DMS53 (cell line): ENCODE data around the gene HEXA.

ENCODE experiments used
- DNase-seq: peaks from one replicate; lab custom pipeline; 2025; lab: John Stamatoyannopoulos, UW

The HEXA gene

DNA sequence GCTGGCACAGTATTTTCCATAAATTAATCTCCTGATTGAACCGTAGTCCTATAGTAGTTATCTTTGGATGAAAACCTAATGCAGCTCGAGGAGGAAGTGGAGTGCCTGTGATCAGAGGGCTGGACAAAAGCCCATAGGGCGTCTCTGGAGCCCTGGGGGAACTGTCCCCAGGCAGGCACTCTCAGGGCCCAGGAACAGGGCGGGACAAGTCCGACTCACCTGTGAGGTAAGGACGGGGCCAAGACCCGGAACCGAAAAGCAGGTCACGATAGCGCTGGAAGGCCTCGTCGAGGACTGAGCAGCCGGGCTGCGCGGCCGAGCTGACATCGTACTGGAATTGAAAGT lies 341 bp downstream of the HEXA start:
- DNase-seq = peak; percentile 78

DNA sequence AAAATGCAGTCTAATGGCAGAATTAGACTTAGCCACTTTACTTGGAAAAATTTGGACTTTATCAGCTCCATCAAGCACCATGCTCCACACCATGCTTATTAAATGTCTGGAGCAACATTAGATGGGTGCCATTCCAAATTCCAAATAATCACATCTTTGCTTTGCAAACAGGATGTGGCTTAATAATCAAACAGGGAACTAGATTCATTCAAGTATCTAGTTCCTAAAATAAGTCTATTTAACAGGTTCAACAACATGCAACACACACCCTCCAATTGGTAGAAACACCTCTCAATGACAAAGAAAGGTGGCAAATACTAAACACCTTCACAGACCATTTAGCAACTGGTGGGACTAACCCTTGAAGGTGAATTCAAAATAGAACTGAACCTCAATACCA lies 3.5 kb downstream of the HEXA start:
- no peak for DNase-seq

DNA sequence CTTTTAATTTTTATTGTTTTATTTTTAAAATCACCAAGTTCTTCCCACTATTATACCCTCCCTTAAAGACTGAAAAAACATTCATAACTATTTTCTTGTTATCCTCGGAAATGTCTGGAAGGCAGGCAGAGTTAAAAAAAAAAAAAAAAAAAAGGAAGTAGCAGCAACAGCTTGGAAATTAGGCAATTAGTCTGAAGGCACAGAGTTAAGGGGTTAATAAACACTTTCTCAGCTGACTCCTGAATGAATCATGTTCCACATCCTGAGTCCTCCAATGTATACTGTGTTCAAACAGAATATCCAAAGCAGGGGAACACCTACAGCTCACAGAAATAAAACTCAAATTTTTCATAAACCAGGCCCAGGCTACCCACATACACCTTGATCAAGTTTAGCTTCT lies 5.8 kb downstream of the HEXA start:
- DNase-seq = no peak

DNA sequence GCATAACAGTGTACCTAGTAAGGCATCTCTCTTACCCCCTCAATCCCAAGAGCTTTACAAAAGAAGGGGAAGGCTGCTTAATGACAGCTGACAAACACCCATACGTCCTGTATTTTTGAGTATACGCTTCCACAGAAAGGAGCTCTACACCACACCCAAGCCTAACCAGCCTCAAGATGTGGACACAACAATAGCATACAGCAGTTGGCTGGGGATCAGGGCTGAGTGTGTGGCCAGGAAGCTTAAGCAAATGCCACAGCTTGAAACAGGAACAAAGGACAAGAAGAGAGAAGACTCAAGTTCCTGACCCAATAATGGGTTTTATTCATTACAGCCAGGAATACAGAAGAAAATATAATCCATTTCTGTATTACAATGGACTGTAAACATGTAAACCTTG lies 6.9 kb downstream of the HEXA start:
- no peak for DNase-seq

DNA sequence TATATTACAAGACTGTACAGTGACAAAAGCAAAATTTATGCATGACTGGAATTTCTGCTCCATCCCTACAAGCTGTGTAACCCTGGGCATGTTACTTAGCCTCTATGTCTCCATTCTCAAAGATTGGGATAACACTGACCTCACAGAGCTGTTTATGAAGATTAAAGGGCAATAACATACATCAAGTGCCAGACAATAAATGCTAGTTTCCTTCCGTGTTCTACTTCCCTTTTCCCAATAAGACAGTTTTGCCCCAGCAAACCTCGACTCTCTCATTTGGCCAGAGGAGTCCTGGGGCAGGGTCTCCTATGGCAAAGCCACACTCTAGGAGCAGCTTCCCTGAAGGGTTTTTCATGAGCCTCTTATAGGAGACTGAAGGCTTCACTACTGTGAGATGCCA lies 7.5 kb downstream of the HEXA start:
- DNase-seq = no peak

DNA sequence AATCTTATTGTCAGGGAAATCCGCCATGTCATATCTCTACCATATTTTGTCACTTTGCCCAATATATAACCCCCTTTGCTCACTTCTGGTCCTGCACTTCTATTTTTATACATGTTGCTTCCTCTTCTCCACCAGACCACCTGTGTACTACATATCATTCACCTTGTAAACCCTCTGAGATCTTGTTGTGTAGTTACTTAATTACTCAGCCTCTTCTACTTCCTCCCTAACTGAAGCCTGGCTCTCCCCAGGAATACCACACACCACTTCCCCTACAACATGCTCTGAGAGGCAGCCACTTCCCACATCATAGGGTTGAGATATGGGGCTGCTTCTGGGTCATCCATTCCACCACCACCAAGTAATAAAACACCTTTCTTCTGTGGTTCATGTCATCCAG lies 10.0 kb downstream of the HEXA start:
- no peak for DNase-seq

DNA sequence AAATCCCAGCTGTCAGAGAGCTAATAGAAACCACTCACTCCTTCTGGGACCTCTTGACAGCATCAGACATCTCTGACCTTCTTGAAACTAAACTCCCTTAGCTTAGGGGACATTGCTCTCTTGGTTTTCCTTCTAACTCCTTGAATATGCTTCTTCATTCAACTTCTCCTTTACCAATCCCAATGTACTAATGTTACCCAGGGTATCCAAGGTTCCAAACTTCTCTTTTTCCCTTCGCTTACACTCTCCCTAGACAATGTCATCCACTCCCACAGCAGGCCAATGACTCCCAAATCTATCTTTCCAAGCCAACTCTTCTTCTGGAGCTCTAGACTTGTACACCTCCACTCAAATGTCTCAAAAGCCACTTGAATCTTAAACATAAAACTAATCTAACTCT lies 14.6 kb downstream of the HEXA start:
- no peak for DNase-seq

DNA sequence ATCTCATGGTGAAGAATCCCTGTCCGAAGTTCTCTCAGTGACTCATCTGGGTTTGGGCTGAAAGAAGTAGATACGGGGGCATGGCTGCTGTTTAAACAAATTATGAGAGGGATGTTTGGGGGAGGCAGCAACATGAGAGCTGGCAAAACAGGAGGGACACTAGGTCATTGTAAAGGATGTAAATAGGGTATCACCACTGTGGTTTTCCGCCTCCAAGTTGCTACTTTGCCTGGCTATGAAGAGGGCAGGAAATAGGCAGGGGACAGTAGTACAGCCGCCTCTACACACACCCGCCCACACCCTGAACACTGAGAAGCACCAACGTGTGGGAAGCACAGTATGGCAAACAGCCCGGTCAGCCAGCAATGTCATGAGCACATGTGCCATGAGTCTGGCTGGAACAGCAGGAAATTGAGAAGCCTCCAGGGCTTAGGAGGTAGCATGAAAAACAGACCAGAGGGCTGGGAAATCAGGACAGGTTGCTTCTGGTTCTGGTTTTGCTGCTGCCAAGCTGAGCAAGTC lies 17.1 kb downstream of the HEXA start:
- no peak for DNase-seq

DNA sequence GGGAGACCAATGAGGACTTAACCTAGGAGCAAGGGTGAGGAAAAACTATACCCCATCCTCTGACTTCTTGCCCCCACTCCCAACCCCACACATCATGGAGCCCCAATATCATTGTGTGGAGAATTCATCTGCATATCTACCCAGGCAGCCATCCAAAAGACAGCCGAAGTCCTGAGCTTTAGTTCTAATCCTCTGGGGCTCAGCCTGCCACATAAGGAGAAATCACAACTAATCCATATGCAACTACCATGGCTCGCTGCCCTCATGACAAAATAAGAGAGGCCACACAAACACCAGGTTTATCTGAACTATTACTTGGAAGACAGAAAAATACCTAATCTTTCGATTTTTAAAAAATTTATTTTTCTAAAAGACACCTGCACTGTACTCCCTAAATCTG lies 17.7 kb downstream of the HEXA start:
- DNase-seq = no peak

DNA sequence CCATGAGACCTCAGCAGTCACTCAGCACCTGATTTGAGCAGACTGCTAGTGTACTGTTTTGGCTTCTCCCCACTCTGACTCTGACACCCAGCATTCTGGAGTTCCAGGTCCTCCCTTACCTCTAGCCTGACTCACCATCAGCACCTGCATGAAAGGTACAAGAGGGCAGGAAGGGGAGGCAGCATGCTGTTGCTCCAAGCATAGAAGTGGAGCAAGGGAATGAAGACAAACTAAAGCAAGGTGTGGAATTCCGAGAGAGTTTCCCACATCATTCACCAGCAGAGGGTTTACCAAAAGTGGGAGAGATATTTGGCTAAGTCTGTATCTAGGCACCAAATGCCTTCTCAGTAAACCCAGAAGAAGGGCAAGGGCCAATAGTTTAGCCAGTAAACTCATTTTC lies 21.3 kb downstream of the HEXA start:
- no peak for DNase-seq

DNA sequence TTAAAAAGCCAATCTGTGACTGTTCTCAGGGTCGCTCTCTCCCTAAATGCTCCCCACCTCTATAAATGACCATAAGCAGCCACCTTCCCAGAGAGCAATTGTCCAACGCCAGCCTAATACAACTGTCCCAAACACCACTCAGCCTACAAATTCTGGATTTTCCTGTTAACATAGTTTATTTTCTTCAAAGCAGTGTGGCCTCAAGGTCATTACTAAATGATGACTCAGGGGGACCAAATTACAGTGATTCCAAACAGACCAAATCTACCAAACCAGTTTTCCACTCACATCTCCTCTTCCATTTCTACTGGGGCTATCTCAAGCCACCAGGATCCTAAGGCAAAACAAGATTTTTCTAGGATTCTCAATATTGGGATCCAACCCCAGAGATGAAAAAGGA lies 22.5 kb downstream of the HEXA start:
- DNase-seq = no peak

DNA sequence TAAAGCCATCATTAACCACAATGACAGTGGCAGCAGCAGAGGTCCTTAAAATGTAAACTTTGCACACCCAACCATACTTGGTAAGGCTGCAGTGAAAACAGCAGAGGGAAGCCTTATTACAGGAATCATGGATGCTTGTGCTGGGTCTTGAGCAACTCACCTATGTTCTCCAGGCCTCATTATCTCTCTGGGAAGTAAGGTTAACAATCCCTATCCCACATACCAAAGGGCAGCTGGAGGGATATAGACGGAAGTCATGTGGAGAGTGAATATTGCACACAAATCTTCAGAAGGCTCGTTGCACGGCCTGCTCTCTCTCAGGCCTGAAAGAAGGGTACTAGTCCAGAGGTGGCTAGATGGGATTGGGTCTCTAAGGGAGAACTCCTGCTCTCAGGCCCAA lies 30.0 kb downstream of the HEXA start:
- no peak for DNase-seq

DNA sequence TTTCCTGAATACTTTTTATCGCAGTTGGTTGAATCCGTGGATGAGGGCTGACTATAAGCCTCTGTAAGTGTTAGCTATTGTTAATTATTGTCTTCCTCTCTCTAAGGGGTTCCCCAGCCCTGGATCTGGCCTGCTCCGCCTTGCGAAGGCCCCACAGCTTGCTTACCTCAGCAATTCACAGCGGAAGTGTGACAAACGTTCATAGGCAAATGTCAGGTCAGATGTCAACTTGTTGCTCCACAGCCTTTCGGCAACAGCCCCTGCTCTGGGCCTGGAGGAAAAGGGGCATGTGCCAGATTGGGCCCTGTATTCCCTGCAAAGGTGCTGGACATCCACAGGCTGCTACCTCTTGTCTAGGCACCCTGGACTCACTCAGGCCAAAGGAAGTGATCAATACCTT lies 30.5 kb downstream of the HEXA start:
- no peak for DNase-seq

DNA sequence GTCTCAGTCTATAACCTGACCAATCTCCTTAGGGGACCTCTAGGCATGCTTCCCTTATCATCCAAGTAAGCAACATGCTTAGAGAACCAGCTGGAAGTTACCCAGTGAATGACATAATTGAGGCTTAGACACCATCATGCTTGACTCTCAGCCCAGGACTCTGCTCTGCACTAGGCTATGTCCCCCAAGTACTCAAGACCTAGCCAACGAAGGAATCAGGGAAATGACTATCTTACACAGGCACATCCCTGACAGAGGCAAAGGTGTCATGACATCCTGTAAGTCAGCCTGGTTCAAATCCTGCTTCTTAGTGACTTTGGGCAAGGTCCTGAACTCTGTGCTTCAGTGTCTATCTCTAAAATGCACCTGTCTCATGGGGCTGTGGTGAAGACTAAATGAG lies 31.2 kb downstream of the HEXA start:
- DNase-seq = no peak

DNA sequence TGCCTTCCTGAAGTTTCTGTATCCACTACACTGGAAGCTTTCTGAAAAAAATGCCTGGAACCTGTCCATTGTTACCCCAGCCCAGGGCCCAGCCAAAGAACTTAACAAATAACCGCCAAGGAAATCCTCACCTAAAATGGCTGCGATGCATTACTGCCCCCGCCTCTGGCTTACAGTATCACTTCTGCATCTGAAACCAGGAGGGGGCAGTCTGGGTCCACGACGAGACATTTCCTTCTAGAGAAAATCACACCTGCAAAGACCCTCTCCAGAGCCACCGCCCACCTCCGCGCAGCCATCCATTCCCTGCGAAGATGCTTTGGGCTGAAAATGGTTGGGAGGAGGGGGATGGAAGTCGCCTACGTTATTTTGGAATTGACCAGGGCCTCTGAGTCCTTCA lies 33.4 kb downstream of the HEXA start:
- DNase-seq = peak; percentile 49

DNA sequence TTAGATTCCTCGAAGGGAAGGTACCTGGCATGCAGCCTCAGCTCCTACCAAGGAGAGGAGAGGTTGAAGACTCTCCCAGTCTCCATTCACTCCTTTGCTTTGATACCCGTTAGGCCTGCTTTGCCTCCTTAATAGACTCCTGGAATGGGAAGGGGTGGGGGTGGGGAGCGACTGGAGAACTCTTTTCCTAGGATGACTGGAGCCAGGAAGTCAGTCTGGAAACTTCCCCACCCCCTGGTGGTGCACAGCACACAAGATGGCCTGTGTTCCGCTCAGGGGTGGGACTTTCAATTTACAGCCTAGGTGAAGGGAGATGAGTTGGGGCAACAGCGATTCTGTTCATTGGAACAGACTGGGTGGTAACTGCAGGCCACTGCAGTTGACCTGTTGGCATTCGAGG lies 34.5 kb downstream of the HEXA start:
- DNase-seq = peak; percentile 40

DNA sequence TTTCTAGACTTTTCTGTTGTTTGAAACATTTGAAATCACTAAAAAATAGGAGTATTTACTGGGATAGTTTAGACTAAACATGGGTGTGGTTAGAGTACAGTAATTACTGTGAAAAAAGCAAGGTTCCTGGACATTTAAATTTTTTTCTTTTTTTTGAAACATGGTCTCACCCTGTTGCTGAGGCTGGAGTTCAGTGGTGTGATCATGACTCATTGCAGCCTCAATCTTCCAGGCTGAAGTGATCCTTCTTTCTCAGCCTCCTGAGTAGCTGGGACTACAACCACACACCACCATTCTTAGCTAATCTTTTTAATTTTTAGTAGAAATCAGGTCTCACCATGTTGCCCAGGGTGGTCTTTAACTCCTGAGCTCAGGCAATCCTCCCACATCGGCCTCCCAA lies 35.4 kb downstream of the HEXA start:
- DNase-seq = peak; percentile 48

DNA sequence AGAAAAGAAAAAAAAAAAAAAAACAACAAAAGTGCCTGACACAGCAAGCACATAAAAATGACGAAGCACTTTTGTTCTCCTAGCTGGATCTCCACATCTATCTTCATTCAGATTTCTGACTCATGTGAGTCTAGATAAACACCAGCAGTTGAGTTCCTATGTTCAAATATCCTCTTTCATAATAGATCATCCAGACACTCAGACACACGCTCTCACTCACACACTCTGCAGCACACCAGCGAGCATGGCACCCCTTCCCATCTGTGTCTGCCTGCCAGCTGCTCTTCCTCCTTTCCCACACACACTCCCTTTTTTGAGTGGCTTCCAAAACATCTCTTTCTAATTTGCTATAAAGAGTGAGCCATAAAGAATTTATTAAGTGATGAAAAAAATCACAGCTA lies 36.0 kb downstream of the HEXA start:
- peak; percentile 89 for DNase-seq

DNA sequence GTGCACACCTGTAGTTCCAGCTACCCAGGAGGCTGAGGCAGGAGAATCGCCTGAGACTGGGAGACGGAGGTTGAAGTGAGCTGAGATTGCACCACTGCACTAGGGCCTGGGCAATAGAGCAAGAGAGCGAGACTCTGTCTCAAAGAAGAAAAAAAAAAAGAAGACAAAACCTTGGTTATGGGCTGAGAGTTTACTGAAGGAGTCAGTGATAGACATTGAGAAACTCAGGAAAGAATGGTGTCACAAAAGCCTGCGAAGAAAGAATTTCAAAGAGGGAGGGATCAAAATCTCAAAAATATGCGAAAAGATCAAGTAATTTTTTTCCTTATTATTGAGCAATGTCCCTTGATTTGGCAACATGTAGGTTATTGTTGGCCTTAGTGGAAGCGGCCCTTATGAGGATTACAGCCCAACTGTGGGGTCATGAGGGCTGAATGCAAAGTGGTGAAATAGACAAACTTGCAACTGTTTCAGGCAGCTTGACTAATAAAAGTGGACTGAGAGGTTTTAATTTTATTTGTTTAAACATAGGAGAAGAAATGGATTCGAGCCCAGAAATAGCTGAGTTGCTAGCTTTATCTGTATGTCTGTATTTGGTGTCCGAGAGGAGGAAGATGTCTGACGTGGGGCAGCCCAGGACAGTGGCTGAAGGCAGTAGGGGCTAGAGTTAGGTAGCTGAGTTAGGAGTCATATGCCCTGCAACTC lies 37.0 kb downstream of the HEXA start:
- no peak for DNase-seq

DNA sequence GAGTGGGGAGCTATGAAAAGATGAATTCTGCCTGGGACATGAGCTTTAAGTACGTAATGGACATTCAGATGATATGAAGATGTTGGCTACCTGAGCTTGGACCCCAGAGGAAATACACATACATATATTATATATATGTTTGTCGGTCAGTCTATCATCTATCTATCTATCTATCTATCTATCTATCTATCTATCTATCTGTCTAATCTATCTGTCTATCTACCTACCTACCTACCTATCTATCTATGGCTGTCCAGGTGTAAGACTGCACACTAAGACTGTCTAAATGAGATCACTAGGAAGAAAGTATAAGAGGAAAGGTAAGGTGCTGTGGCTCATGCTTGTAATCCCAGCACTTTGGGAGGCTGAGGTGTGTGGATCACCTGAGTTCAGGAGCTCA lies 37.7 kb downstream of the HEXA start:
- no peak for DNase-seq

DNA sequence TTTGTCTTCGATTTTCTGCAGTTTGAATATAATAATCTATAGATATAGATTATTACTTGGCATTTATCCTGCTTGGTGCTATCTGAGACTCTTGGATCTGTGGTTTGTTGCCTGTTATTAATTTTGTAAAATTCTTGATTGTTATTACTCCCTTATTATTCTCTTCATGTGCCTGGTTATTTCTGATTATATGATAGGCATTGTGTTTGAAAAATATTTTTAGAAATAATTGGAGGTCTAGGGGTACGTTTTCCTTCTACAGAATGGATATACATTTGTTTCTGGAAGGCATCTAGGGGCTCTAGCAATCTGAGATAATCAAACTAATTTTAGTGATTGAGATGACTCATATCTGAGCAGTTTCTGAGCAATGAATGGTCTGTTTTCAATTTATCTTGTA lies 41.0 kb downstream of the HEXA start:
- DNase-seq = no peak

DNA sequence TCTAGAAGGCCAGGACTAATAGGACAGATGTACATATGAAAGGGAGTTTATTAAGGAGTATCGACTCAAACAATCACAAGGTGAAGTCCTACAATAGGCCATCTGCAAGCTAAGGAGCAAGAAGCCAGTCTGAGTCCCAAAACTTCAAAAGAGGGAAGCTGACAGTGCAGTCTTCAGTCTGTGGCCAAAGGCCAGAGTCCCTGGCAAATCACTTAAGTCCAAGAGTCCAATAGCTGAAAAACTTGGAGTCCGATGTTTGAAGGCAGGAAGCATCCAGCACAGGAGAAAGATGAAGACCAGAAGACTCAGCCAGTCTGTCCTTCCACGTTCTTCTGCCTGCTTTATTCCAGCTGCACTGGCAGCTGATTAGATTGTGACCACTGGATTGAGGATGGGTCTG lies 44.8 kb downstream of the HEXA start:
- DNase-seq = no peak

DNA sequence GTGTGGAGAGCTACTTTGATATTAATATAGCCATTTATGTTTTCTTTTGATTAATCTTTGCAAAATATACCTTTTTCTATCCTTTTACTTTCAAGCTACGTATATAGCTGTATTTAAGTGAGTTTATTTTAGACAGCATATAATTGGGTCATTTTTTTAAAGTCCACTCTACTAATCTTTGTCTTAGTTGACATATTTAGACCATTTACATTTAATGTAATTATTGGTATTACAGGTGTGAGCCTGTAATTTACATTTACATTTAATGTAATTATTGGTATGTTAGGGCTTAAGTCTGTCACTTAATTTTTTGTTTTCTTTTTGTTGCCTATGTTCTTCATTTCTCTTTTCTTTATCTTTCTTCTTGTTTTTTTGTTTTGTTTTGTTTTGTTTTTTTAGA lies 52.1 kb downstream of the HEXA start:
- DNase-seq = no peak

DNA sequence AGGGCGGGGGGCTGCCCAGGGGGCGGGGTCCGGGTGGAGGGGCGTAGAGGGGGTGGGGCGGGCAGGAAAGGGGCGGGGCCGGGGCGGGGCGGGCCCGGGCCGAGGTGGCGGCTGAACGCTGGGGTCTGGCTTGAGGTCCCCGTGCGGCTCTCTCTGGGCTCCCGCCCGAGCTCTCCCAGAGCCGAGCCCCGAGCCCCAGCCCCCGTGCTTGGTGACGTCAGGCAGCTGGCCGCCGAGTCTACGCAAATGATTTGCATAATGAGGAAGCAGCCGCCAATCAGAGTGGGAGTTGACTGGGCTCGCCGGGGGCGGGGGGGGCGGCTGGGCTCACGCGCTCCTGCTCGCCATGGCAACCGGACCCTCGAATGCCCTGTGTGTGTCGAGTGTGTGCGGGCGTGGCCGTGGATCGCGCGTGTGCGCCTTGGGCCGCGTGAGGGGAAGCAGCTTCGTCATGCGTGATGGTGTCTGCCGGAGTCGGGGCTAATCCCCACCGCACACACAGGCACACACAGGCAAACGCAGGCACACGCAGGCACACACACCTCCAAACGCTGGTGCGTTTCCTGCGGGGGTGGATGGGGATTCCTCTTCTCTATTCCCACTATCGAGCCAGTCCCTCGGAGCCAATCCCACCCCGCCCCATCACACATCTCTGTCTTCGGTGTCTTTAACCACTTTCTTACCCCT lies 55.7 kb downstream of the HEXA start, which contains the start of gene CELF6:
Gene CELF6, minus strand, starts transcription at position 173 of the 687 bp plus-strand sequence. CDS start 283 bp downstream, outside the sequence.
- peak; percentile 95 for DNase-seq
